Tibial nerve (tissue), 4 donors: ENCODE results near the gene FKBP1A.

Experiments used
- EP300 ChIP-seq, 2 donors: sonication (generic); formaldehyde crosslinking; IDR thresholded peaks; one replicate each; pipeline ENCODE4 v1.6.1; 2017; ENCODE audit warnings: antibody characterized with exemption in 2 of 2, mild to moderate bottlenecking in 1 of 2
- TF ChIP-seq, protein P1 (sequence below), 5 experiments: fragments of 200-600 bp in 3 of 5; fragments of 450-650 bp in 2 of 5; sonication (generic) in 3 of 5; IDR thresholded peaks; one replicate each; pipeline ENCODE4 v1.5.1; 2016 to 2019; ENCODE audit warnings: antibody characterized with exemption in 5 of 5, mild to moderate bottlenecking in 3 of 5, moderate library complexity in 2 of 5

DNA sequence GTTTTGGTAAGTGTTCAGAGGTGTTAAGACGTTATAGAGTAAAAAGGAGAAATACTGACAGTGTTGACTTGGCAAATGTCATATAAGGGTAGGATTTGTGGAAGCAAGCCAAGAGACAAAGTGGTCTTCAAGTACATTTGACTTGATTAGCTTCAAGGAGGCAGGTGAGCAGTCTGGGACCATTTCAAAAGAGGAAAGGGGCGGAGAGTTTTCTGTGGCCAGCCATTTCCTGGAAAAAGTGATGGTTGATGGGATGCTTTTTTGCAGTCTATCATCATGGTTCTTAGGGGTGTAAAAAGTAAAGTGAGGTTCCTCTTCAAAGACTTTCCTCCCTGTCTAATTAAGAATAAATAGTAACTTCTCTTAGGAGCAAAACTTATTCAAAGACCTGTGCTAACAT lies 28.7 kb downstream of the FKBP1A start:
- TF ChIP-seq, protein P1, sequence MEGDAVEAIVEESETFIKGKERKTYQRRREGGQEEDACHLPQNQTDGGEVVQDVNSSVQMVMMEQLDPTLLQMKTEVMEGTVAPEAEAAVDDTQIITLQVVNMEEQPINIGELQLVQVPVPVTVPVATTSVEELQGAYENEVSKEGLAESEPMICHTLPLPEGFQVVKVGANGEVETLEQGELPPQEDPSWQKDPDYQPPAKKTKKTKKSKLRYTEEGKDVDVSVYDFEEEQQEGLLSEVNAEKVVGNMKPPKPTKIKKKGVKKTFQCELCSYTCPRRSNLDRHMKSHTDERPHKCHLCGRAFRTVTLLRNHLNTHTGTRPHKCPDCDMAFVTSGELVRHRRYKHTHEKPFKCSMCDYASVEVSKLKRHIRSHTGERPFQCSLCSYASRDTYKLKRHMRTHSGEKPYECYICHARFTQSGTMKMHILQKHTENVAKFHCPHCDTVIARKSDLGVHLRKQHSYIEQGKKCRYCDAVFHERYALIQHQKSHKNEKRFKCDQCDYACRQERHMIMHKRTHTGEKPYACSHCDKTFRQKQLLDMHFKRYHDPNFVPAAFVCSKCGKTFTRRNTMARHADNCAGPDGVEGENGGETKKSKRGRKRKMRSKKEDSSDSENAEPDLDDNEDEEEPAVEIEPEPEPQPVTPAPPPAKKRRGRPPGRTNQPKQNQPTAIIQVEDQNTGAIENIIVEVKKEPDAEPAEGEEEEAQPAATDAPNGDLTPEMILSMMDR (IDR thresholded peaks at IDR 0.05): no peak
- no peak for TF ChIP-seq EP300 (IDR thresholded peaks at IDR 0.05)
